ENCODE results near the gene C2CD2. TPM values are rescaled to one million over a fixed set of nuclear protein-coding genes. Genes with fewer than 3 reads are reported as not detected.
A peak's percentile ranks its signal among the peaks of the same experiment; 100 is the strongest.

Gene C2CD2
- total and polyA plus RNA-seq, 2 donors (not counting 3 experiments of a cell fraction or from before 2014, with no cell fraction given) = 32.6 to 41.2 TPM

DNA sequence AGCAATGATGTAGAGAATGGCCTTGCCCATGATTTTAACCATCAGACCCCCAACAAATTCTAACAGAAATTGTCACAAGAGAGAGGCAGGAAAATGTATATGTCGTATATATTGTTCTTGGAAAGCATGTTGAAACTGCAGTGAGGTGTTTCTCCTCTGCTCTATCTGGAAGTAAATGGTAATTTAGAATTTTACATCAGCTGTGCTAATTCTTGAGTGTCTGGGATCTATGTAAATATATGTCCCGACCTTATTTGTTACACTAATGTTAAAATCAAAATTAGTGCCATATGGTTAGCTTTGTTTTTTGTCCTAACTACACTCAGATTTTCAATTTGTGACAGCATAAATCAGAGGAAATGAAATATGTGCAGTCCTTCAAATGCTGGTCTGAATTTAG lies 35.9 kb upstream of the C2CD2 start:
- no peak overlapping the region for H2AFZ ChIP-seq (ENCODE audit: low read depth, low read length)
- H3K27me3 ChIP-seq (ENCODE audit: control insufficient read depth in 2 of 2, insufficient read depth in 2 of 2, low read length in 2 of 2) = no peaks in the 10 kb centered on the region
- peak; percentile 4 for FAIRE-seq
- no peak for DNase-seq (ENCODE audit: low read depth, low spot score)
- no peaks in the 10 kb centered on the region for H3K4me1 ChIP-seq (ENCODE audit: control insufficient read depth, extremely low read depth, insufficient read depth, low read length)
- no peak overlapping the region for H3K4me3 ChIP-seq (replicated peaks in 1 of 3; ENCODE audit: insufficient read depth in 1 of 3, low read depth in 1 of 3, low read length in 3 of 3)
- intact Hi-C loops (cut with micrococcal nuclease) = no loop called here
- no peak overlapping the region for H3K9ac ChIP-seq (replicated peaks; ENCODE audit: extremely low read depth, insufficient read depth, low read length)
- dilution Hi-C loops (cut with MboI; ENCODE audit: extremely low pct_ligation_motif_present, low sequenced_read_pairs) = no loop called here
- H3K79me2 ChIP-seq (ENCODE audit: control insufficient read depth, insufficient read depth, low read length) = no peaks in the 10 kb centered on the region
- POLR2A ChIA-PET = no interaction called here
- peaks cover 10 to 12% of the 10 kb centered on the region in 2 experiments for H3K36me3 ChIP-seq (ENCODE audit: control insufficient read depth in 2 of 2, extremely low read depth in 1 of 2, insufficient read depth in 2 of 2, low read length in 2 of 2)
- no peak overlapping the region for H3K27ac ChIP-seq (ENCODE audit: insufficient read depth, low read depth, low read length)
- TF ChIP-seq, protein P1, sequence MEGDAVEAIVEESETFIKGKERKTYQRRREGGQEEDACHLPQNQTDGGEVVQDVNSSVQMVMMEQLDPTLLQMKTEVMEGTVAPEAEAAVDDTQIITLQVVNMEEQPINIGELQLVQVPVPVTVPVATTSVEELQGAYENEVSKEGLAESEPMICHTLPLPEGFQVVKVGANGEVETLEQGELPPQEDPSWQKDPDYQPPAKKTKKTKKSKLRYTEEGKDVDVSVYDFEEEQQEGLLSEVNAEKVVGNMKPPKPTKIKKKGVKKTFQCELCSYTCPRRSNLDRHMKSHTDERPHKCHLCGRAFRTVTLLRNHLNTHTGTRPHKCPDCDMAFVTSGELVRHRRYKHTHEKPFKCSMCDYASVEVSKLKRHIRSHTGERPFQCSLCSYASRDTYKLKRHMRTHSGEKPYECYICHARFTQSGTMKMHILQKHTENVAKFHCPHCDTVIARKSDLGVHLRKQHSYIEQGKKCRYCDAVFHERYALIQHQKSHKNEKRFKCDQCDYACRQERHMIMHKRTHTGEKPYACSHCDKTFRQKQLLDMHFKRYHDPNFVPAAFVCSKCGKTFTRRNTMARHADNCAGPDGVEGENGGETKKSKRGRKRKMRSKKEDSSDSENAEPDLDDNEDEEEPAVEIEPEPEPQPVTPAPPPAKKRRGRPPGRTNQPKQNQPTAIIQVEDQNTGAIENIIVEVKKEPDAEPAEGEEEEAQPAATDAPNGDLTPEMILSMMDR (IDR thresholded peaks at IDR 0.05; ENCODE audit: extremely low read depth in 1 of 2, insufficient read depth in 1 of 2, low read depth in 1 of 2, low read length in 2 of 2) = no peak
- TF ChIP-seq GATA2 (IDR thresholded peaks at IDR 0.05; ENCODE audit: insufficient read depth, insufficient read length, low read depth, low read length) = no peak
- TF ChIP-seq POLR2AphosphoS5 (IDR thresholded peaks at IDR 0.05; ENCODE audit: insufficient read depth, low read depth, low read length) = no peak
- TF ChIP-seq POLR2A (IDR thresholded peaks at IDR 0.05; ENCODE audit: low read depth, low read length) = no peak
- no peak for TF ChIP-seq JUN (IDR thresholded peaks at IDR 0.05; ENCODE audit: borderline replicate concordance, insufficient read depth, insufficient read length, low read depth)
- TF ChIP-seq, protein P2, sequence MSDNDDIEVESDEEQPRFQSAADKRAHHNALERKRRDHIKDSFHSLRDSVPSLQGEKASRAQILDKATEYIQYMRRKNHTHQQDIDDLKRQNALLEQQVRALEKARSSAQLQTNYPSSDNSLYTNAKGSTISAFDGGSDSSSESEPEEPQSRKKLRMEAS (IDR thresholded peaks at IDR 0.05; ENCODE audit: insufficient read depth, insufficient read length) = no peak
- no peak for TF ChIP-seq MYC (IDR thresholded peaks at IDR 0.05; ENCODE audit: low read depth, low read length)
- TF ChIP-seq EZH2 (IDR thresholded peaks at IDR 0.05; ENCODE audit: borderline replicate concordance, low read depth, low read length, severe bottlenecking) = no peak
- TF ChIP-seq FOS (IDR thresholded peaks at IDR 0.05; ENCODE audit: borderline replicate concordance, insufficient read depth, low read length) = no peak
- no peak overlapping the region for H3K4me2 ChIP-seq (ENCODE audit: insufficient read depth, low read length)
- peaks cover 2% of the 10 kb centered on the region for H4K20me1 ChIP-seq (replicated peaks; ENCODE audit: control insufficient read depth, extremely low read depth, insufficient read depth, low read length)
- CTCF ChIA-PET = interaction anchor here (0.7 kb wide), 1 partner anchor 128 kb away, joined by 3 read pairs; no protein-coding TSS in a partner anchor
- BruUV-seq (replicated peaks) = no TSS peak
- H3K9me1 ChIP-seq (replicated peaks; ENCODE audit: control insufficient read depth, extremely low read depth, insufficient read depth, low read length) = no peaks in the 10 kb centered on the region
- H3K9me3 ChIP-seq (replicated peaks; ENCODE audit: control insufficient read depth, insufficient read depth, low read length) = no peaks in the 10 kb centered on the region

Measured in endothelial cell of umbilical vein (primary cell).